NK-92 (cell line): ENCODE results near the gene LRRC36.
"Not testable (repeated sequence)": the region's sequence is repeated elsewhere in the genome, so short reads cannot be mapped to it uniquely, and the experiment has no call there.

ENCODE experiments used
- DNase-seq: peaks from one replicate; lab custom pipeline; 2025; ENCODE audit not compliant: unreplicated experiment; lab: John Stamatoyannopoulos, UW

The LRRC36 gene

GRCh38 chr16:67341250-67341649, 14.6 kb downstream of the LRRC36 start:
- DNase-seq, result no peak

GRCh38 chr16:67342616-67343015, 16.0 kb downstream of the LRRC36 start:
- DNase-seq, result no peak

- DNase-seq, result no peak
These were observed 18.8 kb downstream of the LRRC36 start for GRCh38 chr16:67345401-67345800.

DNA sequence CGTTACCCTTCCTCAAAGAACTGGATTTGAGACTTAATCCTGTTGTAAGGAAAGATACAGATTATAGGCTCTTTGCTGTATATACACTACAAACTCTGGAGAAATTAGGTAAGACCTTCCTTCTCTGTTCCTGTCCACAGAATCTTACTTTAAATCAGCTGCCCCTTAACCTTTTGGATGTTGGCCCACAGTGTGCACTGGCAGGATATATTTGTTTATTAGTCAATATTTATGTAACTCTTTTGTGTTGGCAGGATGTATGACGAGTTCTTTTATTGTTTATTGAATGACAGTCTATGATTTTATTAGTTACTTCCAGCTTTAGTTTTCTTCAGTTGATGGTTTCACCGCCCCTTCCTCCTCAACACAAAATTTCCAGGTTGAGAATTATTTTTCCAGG, 19.7 kb downstream of the LRRC36 start:
- no peak for DNase-seq

- no peak for DNase-seq
These were observed 22.6 kb downstream of the LRRC36 start for GRCh38 chr16:67349172-67349571.

GRCh38 chr16:67350324-67350723, 23.7 kb downstream of the LRRC36 start:
- no peak for DNase-seq

GRCh38 chr16:67352463-67352862, 25.8 kb downstream of the LRRC36 start:
- not testable (repeated sequence) for DNase-seq

- no peak for DNase-seq
These were observed 29.8 kb downstream of the LRRC36 start for GRCh38 chr16:67356396-67356795.

DNA sequence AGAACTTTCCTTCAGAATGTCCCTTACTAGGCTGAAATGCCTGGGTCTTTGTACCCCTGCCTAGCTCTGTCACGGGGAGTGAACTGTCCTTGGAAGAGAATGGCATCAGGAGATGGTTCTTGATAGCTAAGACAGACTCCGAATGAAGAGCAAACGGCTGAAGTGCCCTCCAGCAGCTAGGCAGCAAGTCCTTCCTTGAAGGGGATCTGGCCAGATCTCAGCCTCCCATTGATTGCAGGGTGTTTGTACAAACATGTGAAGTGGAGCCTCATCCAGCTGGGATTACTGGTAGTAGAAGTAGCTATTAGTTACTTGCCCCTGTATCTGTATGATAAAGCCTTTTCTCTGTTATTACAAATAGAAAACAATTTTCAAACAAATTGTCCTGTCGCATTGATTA, 30.9 kb downstream of the LRRC36 start:
- no peak for DNase-seq

DNA sequence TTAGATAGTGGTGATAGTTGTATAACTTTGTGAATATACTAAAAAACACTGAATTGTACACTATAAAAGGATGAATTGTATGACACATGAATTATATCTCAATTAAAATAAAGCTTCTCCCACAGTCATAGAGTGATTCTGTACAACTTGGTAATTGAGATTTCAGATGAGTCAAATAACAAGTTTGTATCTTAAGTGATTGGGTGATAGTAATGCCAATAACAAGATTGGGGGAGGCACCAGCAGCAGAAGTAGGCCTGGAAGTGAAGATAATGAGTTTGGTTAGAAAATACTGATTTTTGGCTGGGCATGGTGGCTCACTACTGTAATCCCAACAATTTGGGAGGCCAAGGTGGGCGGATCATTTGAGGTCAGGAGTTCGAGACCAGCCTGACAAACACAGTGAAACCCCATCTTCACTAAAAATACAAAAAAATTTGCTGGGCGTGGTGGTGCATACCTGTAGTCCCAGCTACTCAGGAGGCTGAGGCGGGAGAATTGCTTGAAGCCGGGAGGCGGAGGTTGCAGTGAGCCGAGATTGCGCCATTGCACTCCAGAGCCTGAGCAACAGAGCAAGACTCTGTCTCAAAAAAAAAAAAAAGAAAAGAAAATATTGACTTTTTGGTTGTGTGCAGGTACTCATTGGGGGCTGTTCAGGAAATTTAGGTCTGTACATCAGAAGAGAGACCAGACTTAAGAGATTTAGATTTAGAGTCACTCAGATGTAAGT, 33.1 kb downstream of the LRRC36 start:
- DNase-seq, result not testable (repeated sequence)

GRCh38 chr16:67361038-67361437, 34.4 kb downstream of the LRRC36 start:
- no peak for DNase-seq

DNA sequence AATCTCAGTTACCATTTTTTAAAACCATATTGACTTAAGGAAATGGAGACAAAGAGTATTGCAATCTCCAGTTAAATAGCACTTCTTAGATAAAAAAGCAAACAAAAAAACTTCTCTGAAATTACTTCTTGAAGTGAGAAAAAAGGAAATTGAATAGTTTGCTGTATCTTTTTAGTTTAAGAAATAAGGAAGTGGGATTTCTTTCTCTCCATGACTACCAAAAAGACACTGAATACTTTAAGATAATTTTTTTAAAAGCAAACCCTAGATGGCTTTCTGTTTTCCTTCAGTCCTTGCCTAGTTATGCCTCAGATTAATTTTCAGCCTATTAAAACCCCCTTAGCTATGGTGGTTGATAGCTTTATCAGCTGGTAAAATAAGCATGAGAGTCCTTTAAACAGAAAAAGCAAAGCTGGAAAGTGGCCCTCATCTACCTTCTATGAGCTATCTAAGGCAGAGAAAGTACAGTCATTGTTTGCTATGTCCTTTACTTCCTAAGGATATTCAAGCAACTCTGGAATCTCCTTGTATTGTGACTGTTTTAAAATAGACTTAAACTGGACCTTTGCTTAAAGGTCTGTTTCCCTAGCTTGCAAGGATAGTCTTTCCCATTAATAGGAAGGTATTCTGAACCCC, 38.1 kb downstream of the LRRC36 start:
- DNase-seq, result no peak

DNA sequence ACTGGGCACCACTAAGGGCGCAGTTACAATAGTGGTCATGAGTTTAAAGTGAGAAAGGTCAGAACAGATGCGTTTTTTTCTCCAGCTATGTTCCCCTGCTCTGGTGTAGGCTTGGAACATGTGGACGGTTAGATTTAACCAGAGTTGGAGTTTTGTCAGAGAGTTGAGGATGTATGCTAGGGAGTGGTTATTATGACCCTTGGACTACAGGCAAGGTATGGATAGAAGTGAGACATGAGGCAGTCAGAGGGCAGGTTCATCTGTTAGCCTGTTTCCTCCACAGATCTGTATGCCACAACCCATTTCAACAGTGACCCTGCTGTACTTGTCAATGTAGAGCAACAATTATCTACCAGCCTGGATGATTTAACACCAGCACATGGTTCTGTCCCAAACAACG, 44.0 kb downstream of the LRRC36 start:
- DNase-seq, result no peak

- no peak for DNase-seq
These were observed 46.0 kb downstream of the LRRC36 start for GRCh38 chr16:67372664-67373063.

DNA sequence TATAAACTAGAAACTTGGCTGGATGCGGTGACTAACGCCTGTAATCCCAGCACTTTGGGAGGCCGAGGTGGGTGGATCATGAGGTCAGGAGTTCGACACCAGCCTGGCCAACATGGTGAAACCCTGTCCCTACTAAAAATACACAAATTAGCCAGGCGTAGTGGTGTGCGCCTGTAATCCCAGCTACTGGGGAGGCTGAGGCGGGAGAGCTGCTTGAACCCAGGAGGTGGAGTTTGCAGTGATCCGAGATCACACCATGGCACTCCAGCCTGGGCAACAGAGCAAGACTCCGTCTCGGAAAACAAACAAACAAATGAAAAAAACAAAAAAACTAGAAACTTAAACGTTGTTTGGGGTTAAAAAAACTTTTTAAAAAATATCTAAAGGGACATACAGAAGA, 49.4 kb downstream of the LRRC36 start:
- DNase-seq, result not testable (repeated sequence)

DNA sequence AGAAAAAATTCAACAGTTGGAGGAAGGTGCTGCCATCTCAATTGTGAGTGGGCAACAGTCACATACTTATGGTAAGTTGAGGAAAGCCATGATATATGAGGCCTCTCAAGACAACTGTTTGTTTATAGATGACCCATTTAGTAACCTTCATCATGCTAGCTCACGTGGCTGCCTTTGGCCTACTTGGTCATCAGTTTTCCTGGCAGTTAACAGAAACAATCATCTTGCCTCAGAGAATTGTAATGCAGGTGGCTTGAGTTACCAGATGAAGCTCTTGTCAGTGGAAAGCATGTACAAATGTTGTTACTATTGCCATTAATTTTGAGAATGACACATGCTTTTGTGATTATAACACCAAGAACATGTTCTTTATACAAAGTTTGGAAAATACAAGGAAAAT, 52.0 kb downstream of the LRRC36 start:
- no peak for DNase-seq

GRCh38 chr16:67383284-67383683, 56.7 kb downstream of the LRRC36 start:
- no peak for DNase-seq

DNA sequence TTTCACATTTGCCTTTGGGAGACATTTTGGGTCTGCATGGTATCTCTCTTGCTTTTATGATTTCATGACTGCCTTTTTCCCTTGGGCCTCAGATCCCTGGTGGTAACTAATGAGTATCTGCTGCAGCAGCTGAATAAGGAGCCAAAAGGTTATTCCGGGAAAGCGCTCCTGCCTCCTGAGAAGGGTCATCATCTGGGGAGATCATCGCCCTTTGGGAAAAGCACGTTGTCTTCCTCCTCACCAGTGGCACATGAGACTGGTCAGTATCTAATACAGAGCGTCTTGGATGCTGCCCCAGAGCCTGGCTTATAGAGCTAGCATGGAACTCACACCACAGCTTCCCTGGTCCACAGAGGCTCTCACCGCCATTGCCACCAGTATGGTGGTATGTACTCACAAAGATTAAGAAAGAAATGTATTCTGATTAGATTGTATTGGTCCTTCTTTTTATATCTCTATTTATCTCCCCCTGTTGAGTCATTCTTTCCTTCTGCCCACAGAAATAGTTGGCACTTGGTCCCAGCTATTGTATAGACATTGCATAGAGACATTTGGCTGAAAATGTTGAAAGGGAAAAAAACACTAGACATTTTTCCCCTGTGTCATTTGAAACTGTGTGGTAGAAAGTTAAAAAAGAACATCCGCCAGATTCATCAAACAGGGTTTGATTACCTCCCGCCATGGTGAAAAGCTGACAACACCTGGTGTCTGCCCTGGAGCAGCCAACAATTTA, 58.3 kb downstream of the LRRC36 start:
- DNase-seq, result no peak

DNA sequence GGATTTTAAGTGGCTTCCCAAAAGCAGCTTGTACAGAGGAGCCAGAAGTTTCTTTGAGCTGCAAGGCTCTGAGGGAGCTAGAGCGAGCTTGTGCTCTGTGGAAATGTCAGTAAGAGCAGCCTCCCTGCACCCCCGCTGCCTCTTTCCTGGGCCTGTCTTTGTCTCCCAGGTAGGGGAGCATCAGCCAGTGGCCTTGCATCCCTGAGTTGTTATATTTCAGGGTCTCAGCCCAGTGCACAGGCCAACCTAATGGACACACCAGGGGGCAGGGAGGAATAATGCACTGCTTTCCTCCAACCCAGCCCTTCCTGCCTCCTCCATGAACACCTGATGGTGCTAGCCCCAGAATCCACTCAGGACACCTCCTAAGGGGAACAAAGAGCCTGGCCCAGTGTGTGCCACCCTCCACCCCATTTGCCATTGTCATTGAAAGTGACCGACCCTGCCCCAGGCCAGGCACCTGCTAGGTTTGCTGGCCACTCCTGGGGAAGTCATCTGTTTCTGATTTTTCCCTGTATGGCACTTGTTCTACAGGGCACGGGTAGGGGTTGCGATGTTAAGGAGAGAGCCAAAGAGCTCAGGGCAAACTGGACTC, 60.3 kb downstream of the LRRC36 start:
- DNase-seq, result no peak

GRCh38 chr16:67387479-67388079, 61.0 kb downstream of the LRRC36 start:
- DNase-seq, result no peak

DNA sequence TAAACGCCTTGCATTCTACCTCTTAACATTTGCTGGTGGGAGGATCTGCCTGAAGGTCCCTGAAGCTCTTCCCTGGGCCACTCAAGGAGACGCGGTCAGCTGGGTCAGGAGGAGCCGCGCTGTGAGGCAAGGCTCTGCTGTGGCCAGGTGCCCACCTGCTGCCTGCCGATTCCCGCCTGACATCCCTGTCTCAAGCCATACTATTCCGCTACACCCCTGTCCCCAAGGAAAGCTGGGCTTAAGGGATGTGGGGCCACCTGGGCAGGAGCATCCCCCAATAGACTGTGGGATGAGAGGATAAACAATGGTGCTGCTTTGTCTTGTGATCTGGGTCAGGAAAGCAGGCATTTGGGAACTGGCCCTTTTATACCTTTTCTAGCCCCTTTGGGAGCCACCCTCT, 61.6 kb downstream of the LRRC36 start:
- DNase-seq, result no peak
